Mammary epithelial cell (primary cell): ENCODE measurements around the gene ERBB4.

Experiments used
- EZH2 ChIP-seq: IDR thresholded peaks from 2 replicates; pipeline ENCODE4 v1.6.1; 2012; ENCODE audit warnings: low read length, inconsistent platforms, borderline replicate concordance
- TF ChIP-seq, protein P1 (sequence below), 2 donors: IDR thresholded peaks in 1 of 2; conservative IDR thresholded peaks in 1 of 2; 2 replicates each; pipeline ENCODE4 v1.5.1; 2011 to 2012; ENCODE audit warnings: inconsistent platforms in 2 of 2, low read length in 2 of 2, mild to moderate bottlenecking in 2 of 2, control low read depth in 1 of 2, low read depth in 1 of 2; ENCODE audit not compliant: insufficient read depth in 1 of 2; ENCODE audit errors: extremely low read depth in 1 of 2

DNA sequence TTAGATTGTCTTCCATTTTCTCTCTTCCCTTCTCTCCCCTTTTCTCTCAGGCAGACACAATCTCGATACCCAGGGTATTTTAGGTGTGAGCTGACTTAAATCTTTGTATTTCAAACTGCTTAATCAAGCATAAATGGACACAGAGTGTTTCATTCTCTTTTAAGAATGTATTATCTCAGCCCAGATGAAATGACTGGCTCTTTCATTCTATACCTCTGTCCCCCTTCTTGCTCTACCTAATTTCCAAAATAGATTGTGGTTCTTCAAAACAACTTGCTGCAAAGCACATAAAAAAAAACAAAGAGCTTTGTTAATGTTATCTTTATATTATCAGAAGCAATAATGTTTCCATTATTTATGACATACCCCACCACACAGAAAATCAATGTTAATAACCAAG, 514.6 kb downstream of the ERBB4 start:
- TF ChIP-seq, protein P1, sequence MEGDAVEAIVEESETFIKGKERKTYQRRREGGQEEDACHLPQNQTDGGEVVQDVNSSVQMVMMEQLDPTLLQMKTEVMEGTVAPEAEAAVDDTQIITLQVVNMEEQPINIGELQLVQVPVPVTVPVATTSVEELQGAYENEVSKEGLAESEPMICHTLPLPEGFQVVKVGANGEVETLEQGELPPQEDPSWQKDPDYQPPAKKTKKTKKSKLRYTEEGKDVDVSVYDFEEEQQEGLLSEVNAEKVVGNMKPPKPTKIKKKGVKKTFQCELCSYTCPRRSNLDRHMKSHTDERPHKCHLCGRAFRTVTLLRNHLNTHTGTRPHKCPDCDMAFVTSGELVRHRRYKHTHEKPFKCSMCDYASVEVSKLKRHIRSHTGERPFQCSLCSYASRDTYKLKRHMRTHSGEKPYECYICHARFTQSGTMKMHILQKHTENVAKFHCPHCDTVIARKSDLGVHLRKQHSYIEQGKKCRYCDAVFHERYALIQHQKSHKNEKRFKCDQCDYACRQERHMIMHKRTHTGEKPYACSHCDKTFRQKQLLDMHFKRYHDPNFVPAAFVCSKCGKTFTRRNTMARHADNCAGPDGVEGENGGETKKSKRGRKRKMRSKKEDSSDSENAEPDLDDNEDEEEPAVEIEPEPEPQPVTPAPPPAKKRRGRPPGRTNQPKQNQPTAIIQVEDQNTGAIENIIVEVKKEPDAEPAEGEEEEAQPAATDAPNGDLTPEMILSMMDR (conservative IDR thresholded peaks at IDR 0.05 in 1 of 2, IDR thresholded peaks at IDR 0.05 in 1 of 2; ENCODE audit: extremely low read depth in 1 of 2, insufficient read depth in 1 of 2, low read depth in 1 of 2, low read length in 2 of 2): no peak
- TF ChIP-seq EZH2: no peak
